ENCODE data around the gene RHO. TPM values are rescaled to one million over a fixed set of nuclear protein-coding genes. Genes with fewer than 3 reads are reported as not detected.
"Not testable (repeated sequence)": the region's sequence is repeated elsewhere in the genome, so short reads cannot be mapped to it uniquely, and the experiment has no call there.

Gene RHO
- total and polyA plus RNA-seq, 7 experiments from 2014 or later = not detected

GRCh38 chr3:129491077-129491476 lies 37.4 kb upstream of the RHO start:
- DNase-seq; H3K4me1 Mint-ChIP-seq; H3K27ac ChIP-seq (ENCODE audit: low read depth, low read length); H3K27me3 ChIP-seq (ENCODE audit: control insufficient read depth in 2 of 2, insufficient read depth in 2 of 2, low read length in 2 of 2); H3K27me3 Mint-ChIP-seq; H3K36me3 ChIP-seq (ENCODE audit: control insufficient read depth in 2 of 3, insufficient read depth in 3 of 3, low read length in 3 of 3); H3K4me3 Mint-ChIP-seq; H3K27ac Mint-ChIP-seq; ATAC-seq; H3K4me3 ChIP-seq (ENCODE audit: low read length); H3K9me3 ChIP-seq (ENCODE audit: control insufficient read depth in 2 of 3, low read length in 3 of 3); H3K4me1 ChIP-seq (ENCODE audit: control insufficient read depth in 2 of 2, insufficient read depth in 2 of 2, low read length in 2 of 2); H3K9me3 Mint-ChIP-seq: not testable (repeated sequence)
- intact Hi-C loops (cut with micrococcal nuclease) = loop anchor here (2.0 to 10.0 kb wide), 4 partner anchors 50 to 511 kb away; partner anchors contain the start of genes IFT122 (in 1 of the 2) and PLXND1 (in 1 of the 2)
- ChIA-PET POLR2A (interaction anchor here (0.9 kb wide), 1 partner anchor 51 kb away, joined by 4 read pairs; the partner anchor contains the start of genes IFT122 and MBD4), CTCF (interaction anchor here (0.9 to 1.7 kb wide), 5 partner anchors 10 to 382 kb away, joined by 3 to 10 read pairs (median 4); no protein-coding TSS in a partner anchor)
- peaks cover 0 to 39% (median 11%) of the 10 kb centered on the region in 5 donors for H3K36me3 Mint-ChIP-seq

- Histone ChIP-seq H3K4me1 (ENCODE audit: control insufficient read depth in 2 of 2, insufficient read depth in 2 of 2, low read length in 2 of 2) (no peaks in the 10 kb centered on the region), H3K27ac (ENCODE audit: low read depth, low read length) (no peak overlapping the region), H3K4me3 (ENCODE audit: low read length) (no peak overlapping the region), H3K9me3 (ENCODE audit: control insufficient read depth in 2 of 3, low read length in 3 of 3) (no peaks in the 10 kb centered on the region), H3K36me3 (ENCODE audit: control insufficient read depth in 2 of 3, insufficient read depth in 3 of 3, low read length in 3 of 3) (peaks cover 0 to 6% (median 0%) of the 10 kb centered on the region in 3 experiments), H3K27me3 (ENCODE audit: control insufficient read depth in 2 of 2, insufficient read depth in 2 of 2, low read length in 2 of 2) (no peaks in the 10 kb centered on the region)
- POLR2A ChIA-PET = no interaction called here
- intact Hi-C loops (cut with micrococcal nuclease) = loop anchor here (2.0 to 10.0 kb wide), 4 partner anchors 51 to 511 kb away; partner anchors contain the start of genes IFT122 (in 1 of the 2) and PLXND1 (in 1 of the 2)
- Mint-ChIP-seq H3K27me3 (no peaks in the 10 kb centered on the region), H3K4me1 (peaks cover 0 to 3% (median 0%) of the 10 kb centered on the region in 7 donors), H3K27ac (no peak overlapping the region), H3K4me3 (no peak overlapping the region), H3K36me3 (peaks cover 0 to 43% (median 10%) of the 10 kb centered on the region in 5 donors), H3K9me3 (no peaks in the 10 kb centered on the region)
- ATAC-seq (peak; percentile 56), DNase-seq (no peak)
- CTCF ChIA-PET = interaction anchor here (1.0 to 1.1 kb wide), 2 partner anchors 117 to 137 kb away, joined by 3 read pairs; no protein-coding TSS in a partner anchor
Measured at GRCh38 chr3:129491794-129492193, 36.6 kb upstream of the RHO start.

- peaks cover 0 to 6% (median 0%) of the 10 kb centered on the region in 3 experiments for H3K36me3 ChIP-seq (ENCODE audit: control insufficient read depth in 2 of 3, insufficient read depth in 3 of 3, low read length in 3 of 3)
- no peak overlapping the region for H3K27ac Mint-ChIP-seq
- DNase-seq (no peak), ATAC-seq (no peak)
- H3K4me1 Mint-ChIP-seq = peaks cover 0 to 3% (median 0%) of the 10 kb centered on the region in 7 donors
- no peaks in the 10 kb centered on the region for H3K4me1 ChIP-seq (ENCODE audit: control insufficient read depth in 2 of 2, insufficient read depth in 2 of 2, low read length in 2 of 2)
- no peaks in the 10 kb centered on the region for H3K27me3 Mint-ChIP-seq
- no peak overlapping the region for H3K4me3 ChIP-seq (ENCODE audit: low read length)
- CTCF ChIA-PET = interaction anchor here (1.0 to 1.1 kb wide), 2 partner anchors 116 to 136 kb away, joined by 3 read pairs; no protein-coding TSS in a partner anchor
- no peaks in the 10 kb centered on the region for H3K27me3 ChIP-seq (ENCODE audit: control insufficient read depth in 2 of 2, insufficient read depth in 2 of 2, low read length in 2 of 2)
- no peaks in the 10 kb centered on the region for H3K9me3 ChIP-seq (ENCODE audit: control insufficient read depth in 2 of 3, low read length in 3 of 3)
- no peak overlapping the region for H3K4me3 Mint-ChIP-seq
- no peaks in the 10 kb centered on the region for H3K9me3 Mint-ChIP-seq
- peaks cover 0 to 49% (median 10%) of the 10 kb centered on the region in 5 donors for H3K36me3 Mint-ChIP-seq
- POLR2A ChIA-PET = no interaction called here
- intact Hi-C loops (cut with micrococcal nuclease) = loop anchor here (5.0 to 10.0 kb wide), 2 partner anchors 112 to 510 kb away; partner anchors contain the start of gene PLXND1 (in 1 of the 2)
- no peak overlapping the region for H3K27ac ChIP-seq (ENCODE audit: low read depth, low read length)
Measured at GRCh38 chr3:129492691-129493090, 35.7 kb upstream of the RHO start.

GRCh38 chr3:129493206-129493605 lies 35.2 kb upstream of the RHO start:
- H3K4me3 Mint-ChIP-seq = no peak overlapping the region
- H3K36me3 Mint-ChIP-seq = peaks cover 0 to 49% (median 10%) of the 10 kb centered on the region in 5 donors
- no peaks in the 10 kb centered on the region for H3K9me3 Mint-ChIP-seq
- ChIA-PET POLR2A (no interaction called here), CTCF (no interaction called here)
- peaks cover 0 to 6% (median 0%) of the 10 kb centered on the region in 3 experiments for H3K36me3 ChIP-seq (ENCODE audit: control insufficient read depth in 2 of 3, insufficient read depth in 3 of 3, low read length in 3 of 3)
- H3K4me1 Mint-ChIP-seq = peaks cover 0 to 3% (median 0%) of the 10 kb centered on the region in 7 donors
- no peaks in the 10 kb centered on the region for H3K9me3 ChIP-seq (ENCODE audit: control insufficient read depth in 2 of 3, low read length in 3 of 3)
- no peak for DNase-seq
- no peaks in the 10 kb centered on the region for H3K27me3 ChIP-seq (ENCODE audit: control insufficient read depth in 2 of 2, insufficient read depth in 2 of 2, low read length in 2 of 2)
- H3K4me3 ChIP-seq (ENCODE audit: low read length) = no peak overlapping the region
- no peak for ATAC-seq
- intact Hi-C loops (cut with micrococcal nuclease) = loop anchor here (5.0 to 10.0 kb wide), 2 partner anchors 112 to 509 kb away; partner anchors contain the start of gene PLXND1 (in 1 of the 2)
- H3K27ac Mint-ChIP-seq = no peak overlapping the region
- no peaks in the 10 kb centered on the region for H3K4me1 ChIP-seq (ENCODE audit: control insufficient read depth in 2 of 2, insufficient read depth in 2 of 2, low read length in 2 of 2)
- H3K27me3 Mint-ChIP-seq = no peaks in the 10 kb centered on the region
- no peak overlapping the region for H3K27ac ChIP-seq (ENCODE audit: low read depth, low read length)

- H3K9me3 Mint-ChIP-seq; H3K4me1 ChIP-seq (ENCODE audit: control insufficient read depth in 2 of 2, insufficient read depth in 2 of 2, low read length in 2 of 2); ATAC-seq; DNase-seq; H3K27me3 ChIP-seq (ENCODE audit: control insufficient read depth in 2 of 2, insufficient read depth in 2 of 2, low read length in 2 of 2); H3K27me3 Mint-ChIP-seq; POLR2A ChIA-PET; H3K4me3 Mint-ChIP-seq; H3K36me3 ChIP-seq (ENCODE audit: control insufficient read depth in 2 of 3, insufficient read depth in 3 of 3, low read length in 3 of 3); H3K27ac ChIP-seq (ENCODE audit: low read depth, low read length); H3K27ac Mint-ChIP-seq; H3K4me1 Mint-ChIP-seq; CTCF ChIA-PET; H3K9me3 ChIP-seq (ENCODE audit: control insufficient read depth in 2 of 3, low read length in 3 of 3); H3K4me3 ChIP-seq (ENCODE audit: low read length): not testable (repeated sequence)
- intact Hi-C loops (cut with micrococcal nuclease) = loop anchor here (5.0 to 10.0 kb wide), 2 partner anchors 110 to 508 kb away; partner anchors contain the start of gene PLXND1 (in 1 of the 2)
- peaks cover 0 to 44% (median 10%) of the 10 kb centered on the region in 5 donors for H3K36me3 Mint-ChIP-seq
Measured at GRCh38 chr3:129494499-129494898, 33.9 kb upstream of the RHO start.

- DNase-seq; H3K27ac ChIP-seq (ENCODE audit: low read depth, low read length); H3K4me1 Mint-ChIP-seq; H3K27me3 Mint-ChIP-seq; H3K4me1 ChIP-seq (ENCODE audit: control insufficient read depth in 2 of 2, insufficient read depth in 2 of 2, low read length in 2 of 2); H3K36me3 ChIP-seq (ENCODE audit: control insufficient read depth in 2 of 3, insufficient read depth in 3 of 3, low read length in 3 of 3); H3K9me3 Mint-ChIP-seq; H3K4me3 ChIP-seq (ENCODE audit: low read length); H3K27ac Mint-ChIP-seq; H3K9me3 ChIP-seq (ENCODE audit: control insufficient read depth in 2 of 3, low read length in 3 of 3); ATAC-seq; POLR2A ChIA-PET; H3K4me3 Mint-ChIP-seq; CTCF ChIA-PET; H3K27me3 ChIP-seq (ENCODE audit: control insufficient read depth in 2 of 2, insufficient read depth in 2 of 2, low read length in 2 of 2): not testable (repeated sequence)
- intact Hi-C loops (cut with micrococcal nuclease) = loop anchor here in 1 of 2 donors (10.0 kb wide), 1 partner anchor 110 kb away; the partner anchor contains the start of gene PLXND1
- peaks cover 0 to 48% (median 10%) of the 10 kb centered on the region in 5 donors for H3K36me3 Mint-ChIP-seq
Measured at GRCh38 chr3:129495006-129495639, 33.3 kb upstream of the RHO start.
